SK-N-SH (cell line): ENCODE results near the gene ZNF236. TPM values are rescaled to one million over a fixed set of nuclear protein-coding genes. Genes with fewer than 3 reads are reported as not detected.

Experiments
- CTCF ChIA-PET: fragments of 300-600, 350-600 bp; formaldehyde crosslinking; extraction: SDS; loops from one replicate; lab custom pipeline; 2021; lab: Yijun Ruan, JAX
- POLR2A ChIA-PET: fragments of 350-600 bp; sonication (Branson Sonifier 250); formaldehyde crosslinking; extraction: SDS; loops from one replicate; lab custom pipeline; 2020; ENCODE audit warnings: antibody characterized with exemption, inconsistent platforms; lab: Yijun Ruan, JAX
- DNase-seq: peaks from one replicate; pipeline ENCODE4 v3.0.0; 2012
- H2AFZ ChIP-seq: fragments of 200-600 bp; sonication (generic); 2 replicates; pipeline ENCODE4 v1.8.1; 2016; ENCODE audit warnings: antibody characterized with exemption, mild to moderate bottlenecking, low read depth
- H3F3A ChIP-seq: fragments of 200-600 bp; sonication (generic); replicated peaks from 2 replicates; pipeline ENCODE3; 2016; ENCODE audit warnings: antibody characterized with exemption, mild to moderate bottlenecking; ENCODE audit not compliant: insufficient read depth
- H3K27ac ChIP-seq, 2 experiments: fragments of 200-500 bp in 1 of 2; fragments of 200-600 bp in 1 of 2; sonication (Bioruptor generic) in 1 of 2; sonication (generic), shearing (Covaris generic) in 1 of 2; 2 replicates each; pipeline versions ENCODE4 v1.5.1 to v1.6.1; 2014 to 2016; ENCODE audit warnings: low read depth in 2 of 2, inconsistent platforms in 1 of 2, low read length in 1 of 2, mild to moderate bottlenecking in 1 of 2, mixed read lengths in 1 of 2
- H3K27me3 ChIP-seq: fragments of 200-600 bp; sonication (generic), shearing (Covaris generic); 2 replicates; pipeline ENCODE4 v1.6.1; 2016; ENCODE audit warnings: mixed run types; ENCODE audit not compliant: insufficient read depth
- H3K36me3 ChIP-seq, 2 experiments: fragments of 200-500 bp in 1 of 2; fragments of 200-600 bp in 1 of 2; sonication (Bioruptor generic) in 1 of 2; sonication (generic) in 1 of 2; replicated peaks in 1 of 2; 2 replicates each; pipeline versions ENCODE3 to v1.5.1; 2014 to 2016; ENCODE audit warnings: low read length in 1 of 2, mild to moderate bottlenecking in 1 of 2; ENCODE audit not compliant: insufficient read depth in 2 of 2, control insufficient read depth in 1 of 2
- H3K4me1 ChIP-seq, 2 experiments: fragments of 200-500 bp in 1 of 2; fragments of 200-600 bp in 1 of 2; sonication (Bioruptor generic) in 1 of 2; sonication (generic), shearing (Covaris generic) in 1 of 2; 2 replicates each; pipeline versions ENCODE4 v1.5.1 to v1.6.1; 2014 to 2016; ENCODE audit warnings: low read depth in 1 of 2, low read length in 1 of 2, mixed run types in 1 of 2; ENCODE audit not compliant: insufficient read depth in 2 of 2, control insufficient read depth in 1 of 2
- H3K4me2 ChIP-seq: fragments of 200-600 bp; sonication (generic), shearing (Covaris generic); 2 replicates; pipeline ENCODE4 v1.6.1; 2017; ENCODE audit warnings: mixed run types
- H3K4me3 ChIP-seq, 2 experiments: fragments of 200-500 bp in 1 of 2; fragments of 200-600 bp in 1 of 2; sonication (Bioruptor generic) in 1 of 2; sonication (generic), shearing (Covaris generic) in 1 of 2; 2 replicates each; pipeline versions ENCODE4 v1.5.1 to v1.8.1; 2014 to 2016; ENCODE audit warnings: low read depth in 2 of 2, inconsistent platforms in 1 of 2, low read length in 1 of 2, mild to moderate bottlenecking in 1 of 2, mixed read lengths in 1 of 2, moderate library complexity in 1 of 2
- H3K79me2 ChIP-seq: fragments of 200-600 bp; sonication (generic); 2 replicates; pipeline ENCODE4 v1.8.1; 2017; ENCODE audit warnings: mild to moderate bottlenecking; ENCODE audit not compliant: insufficient read depth
- H3K9ac ChIP-seq: fragments of 200-600 bp; sonication (generic); 2 replicates; pipeline ENCODE4 v1.6.1; 2017; ENCODE audit warnings: mixed run types
- H3K9me2 ChIP-seq: fragments of 200-600 bp; sonication (generic); 2 replicates; pipeline ENCODE4 v1.6.1; 2017; ENCODE audit warnings: mixed run types
- H3K9me3 ChIP-seq: fragments of 200-600 bp; sonication (generic); 2 replicates; pipeline ENCODE4 v1.6.1; 2017; ENCODE audit warnings: mixed run types, mild to moderate bottlenecking, moderate library complexity
- H4K20me1 ChIP-seq: fragments of 200-600 bp; sonication (generic); 2 replicates; pipeline ENCODE4 v1.6.1; 2017; ENCODE audit warnings: mild to moderate bottlenecking, mixed run types; ENCODE audit not compliant: insufficient read depth
- EZH2phosphoT487 ChIP-seq: fragments of 200-600 bp; sonication (generic); IDR thresholded peaks from 2 replicates; pipeline ENCODE4 v1.6.1; 2017; ENCODE audit warnings: low read depth, mixed run types, mild to moderate bottlenecking, antibody characterized with exemption, moderate library complexity, borderline replicate concordance
- FOXJ3 ChIP-seq: sonication (generic); formaldehyde crosslinking; IDR thresholded peaks from 2 replicates; pipeline ENCODE4 v1.5.1; 2020; ENCODE audit warnings: mild to moderate bottlenecking, missing genetic modification reagents
- FOXM1 ChIP-seq: IDR thresholded peaks from 2 replicates; pipeline ENCODE4 v1.4.0; 2012; ENCODE audit warnings: low read depth, mild to moderate bottlenecking
- GABPA ChIP-seq: IDR thresholded peaks from 2 replicates; pipeline ENCODE4 v1.4.0; 2012; ENCODE audit warnings: low read depth, mild to moderate bottlenecking
- GATA2 ChIP-seq: sonication (generic); formaldehyde crosslinking; IDR thresholded peaks from 2 replicates; pipeline ENCODE4 v1.5.0; 2020; ENCODE audit warnings: mild to moderate bottlenecking, missing genetic modification reagents
- JUND ChIP-seq: IDR thresholded peaks from 2 replicates; pipeline ENCODE4 v1.4.0; 2012
- MXI1 ChIP-seq: IDR thresholded peaks from 2 replicates; pipeline ENCODE4 v1.6.1; 2012; ENCODE audit warnings: mild to moderate bottlenecking, low read depth, low read length, improper control_type of control experiment
- RAD21 ChIP-seq: IDR thresholded peaks from 2 replicates; pipeline ENCODE4 v1.6.1; 2012; ENCODE audit warnings: mild to moderate bottlenecking, low read length
- SMC3 ChIP-seq: IDR thresholded peaks from 2 replicates; pipeline ENCODE4 v1.6.1; 2012; ENCODE audit warnings: low read depth, low read length, improper control_type of control experiment
- TAF1 ChIP-seq: IDR thresholded peaks from 2 replicates; pipeline ENCODE4 v1.6.1; 2012; ENCODE audit warnings: low read depth, mild to moderate bottlenecking, low read length, moderate library complexity, borderline replicate concordance
- TCF12 ChIP-seq: IDR thresholded peaks from 2 replicates; pipeline ENCODE4 v1.4.0; 2012
- YY1 ChIP-seq: IDR thresholded peaks from 2 replicates; pipeline ENCODE4 v1.4.0; 2012; ENCODE audit warnings: low read depth, mild to moderate bottlenecking
- WGBS: methylation state at CpG from one replicate; pipeline ENCODE4 v1.1.6; 2017; ENCODE audit warnings: low lambda C conversion rate; 5-methylcytosine and 5-hydroxymethylcytosine counted together
- polyA plus RNA-seq, 3 experiments: library from polyadenylated mRNA; depleted of rRNA; stranded (reverse); fragments of >200 nt; gene quantifications; 2 replicates each; pipeline ENCODE4 v1.2.3, GENCODE V29; 2012
- TF ChIP-seq, protein P1 (sequence below): IDR thresholded peaks from 2 replicates; pipeline ENCODE4 v1.4.0; 2012; ENCODE audit warnings: low read depth, borderline replicate concordance
- TF ChIP-seq, protein P2 (sequence below): IDR thresholded peaks from 2 replicates; pipeline ENCODE4 v1.6.1; 2012; ENCODE audit warnings: mild to moderate bottlenecking, low read depth, low read length, moderate library complexity
- TF ChIP-seq, protein P3 (sequence below): fragments of 150-350 bp; IDR thresholded peaks from 2 replicates; pipeline ENCODE4 v1.6.1; 2016; ENCODE audit warnings: mild to moderate bottlenecking, low read depth, low read length
- TF ChIP-seq, protein P4 (sequence below): IDR thresholded peaks from 2 replicates; pipeline ENCODE4 v1.4.0; 2012; ENCODE audit warnings: low read depth
- TF ChIP-seq, protein P5 (sequence below): fragments of 200-600 bp; sonication (generic); IDR thresholded peaks from 2 replicates; pipeline ENCODE4 v1.6.1; 2017; ENCODE audit warnings: antibody characterized with exemption, mild to moderate bottlenecking, moderate library complexity
- TF ChIP-seq, protein P6 (sequence below): IDR thresholded peaks from 2 replicates; pipeline ENCODE4; 2012

Gene ZNF236
- polyA plus RNA-seq, 1 of the 3 experiments (the other 2 are of a cell fraction), result 4.2 TPM

DNA sequence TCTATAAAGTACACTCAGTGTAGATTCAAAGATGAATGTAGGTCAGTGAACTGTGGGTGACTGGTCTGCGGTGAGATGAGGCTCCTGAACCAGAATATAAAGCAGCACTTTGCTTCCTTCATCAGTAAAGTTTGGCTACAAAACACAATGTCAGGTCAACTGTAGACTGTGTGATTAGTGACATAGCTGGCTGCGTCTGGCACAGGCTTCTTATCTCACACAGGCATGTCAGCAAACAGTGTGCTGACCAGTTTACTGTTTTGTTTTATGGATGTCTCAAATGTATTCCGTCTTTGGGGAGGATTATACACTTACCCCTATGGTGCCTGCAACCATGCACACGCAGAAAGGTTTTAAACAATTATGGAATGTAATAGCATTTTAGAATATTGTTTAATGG is 87.1 kb downstream of the ZNF236 start:
- TF ChIP-seq TCF12 (no peak), TAF1 (no peak)
- Histone ChIP-seq H3K9me2 (no peaks in the 10 kb centered on the region), H3K36me3 (peaks cover 37 to 69% of the 10 kb centered on the region in 2 experiments), H3K27ac (no peak overlapping the region), H3K4me1 (no peaks in the 10 kb centered on the region; a peak in 1 of 4 replicates), H3K9me3 (no peaks in the 10 kb centered on the region), H3K4me2 (no peak overlapping the region), H3K9ac (no peak overlapping the region), H3F3A (no peaks in the 10 kb centered on the region), H2AFZ (no peak overlapping the region), H3K27me3 (no peaks in the 10 kb centered on the region), H4K20me1 (no peaks in the 10 kb centered on the region), H3K4me3 (no peak overlapping the region), H3K79me2 (no peaks in the 10 kb centered on the region)
- no peak for DNase-seq
- ChIA-PET CTCF (interaction anchor here (1.1 to 1.7 kb wide), 2 partner anchors 74 to 75 kb away, joined by 3 to 7 read pairs; no protein-coding TSS in a partner anchor), POLR2A (no interaction called here)
- WGBS, result 93% methylated on average over 4 of the region's 4 CpGs

DNA sequence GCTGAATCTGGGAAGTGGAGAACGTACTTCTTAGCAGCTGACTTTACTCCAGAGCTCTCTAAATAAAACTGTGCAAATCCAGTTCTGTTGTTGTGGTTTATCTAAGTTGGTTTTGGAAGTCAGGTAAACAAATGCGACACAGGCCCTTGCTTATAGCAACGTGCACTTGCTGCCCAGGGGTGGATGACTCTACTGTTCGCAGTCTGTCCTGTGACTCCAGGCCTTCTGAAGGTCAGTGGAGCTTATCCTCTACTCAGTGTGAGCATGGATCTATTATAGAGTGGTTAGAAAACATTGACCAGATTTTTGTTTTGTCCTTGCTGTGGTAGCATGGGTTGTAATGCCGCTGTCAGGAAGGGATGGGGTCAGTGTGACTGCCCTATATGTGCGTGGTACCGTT is 89.1 kb downstream of the ZNF236 start:
- H3K27me3 ChIP-seq, result no peaks in the 10 kb centered on the region
- POLR2A ChIA-PET, result no interaction called here
- TF ChIP-seq, protein P1, sequence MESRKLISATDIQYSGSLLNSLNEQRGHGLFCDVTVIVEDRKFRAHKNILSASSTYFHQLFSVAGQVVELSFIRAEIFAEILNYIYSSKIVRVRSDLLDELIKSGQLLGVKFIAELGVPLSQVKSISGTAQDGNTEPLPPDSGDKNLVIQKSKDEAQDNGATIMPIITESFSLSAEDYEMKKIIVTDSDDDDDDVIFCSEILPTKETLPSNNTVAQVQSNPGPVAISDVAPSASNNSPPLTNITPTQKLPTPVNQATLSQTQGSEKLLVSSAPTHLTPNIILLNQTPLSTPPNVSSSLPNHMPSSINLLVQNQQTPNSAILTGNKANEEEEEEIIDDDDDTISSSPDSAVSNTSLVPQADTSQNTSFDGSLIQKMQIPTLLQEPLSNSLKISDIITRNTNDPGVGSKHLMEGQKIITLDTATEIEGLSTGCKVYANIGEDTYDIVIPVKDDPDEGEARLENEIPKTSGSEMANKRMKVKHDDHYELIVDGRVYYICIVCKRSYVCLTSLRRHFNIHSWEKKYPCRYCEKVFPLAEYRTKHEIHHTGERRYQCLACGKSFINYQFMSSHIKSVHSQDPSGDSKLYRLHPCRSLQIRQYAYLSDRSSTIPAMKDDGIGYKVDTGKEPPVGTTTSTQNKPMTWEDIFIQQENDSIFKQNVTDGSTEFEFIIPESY, result no peak
- TF ChIP-seq, protein P2, sequence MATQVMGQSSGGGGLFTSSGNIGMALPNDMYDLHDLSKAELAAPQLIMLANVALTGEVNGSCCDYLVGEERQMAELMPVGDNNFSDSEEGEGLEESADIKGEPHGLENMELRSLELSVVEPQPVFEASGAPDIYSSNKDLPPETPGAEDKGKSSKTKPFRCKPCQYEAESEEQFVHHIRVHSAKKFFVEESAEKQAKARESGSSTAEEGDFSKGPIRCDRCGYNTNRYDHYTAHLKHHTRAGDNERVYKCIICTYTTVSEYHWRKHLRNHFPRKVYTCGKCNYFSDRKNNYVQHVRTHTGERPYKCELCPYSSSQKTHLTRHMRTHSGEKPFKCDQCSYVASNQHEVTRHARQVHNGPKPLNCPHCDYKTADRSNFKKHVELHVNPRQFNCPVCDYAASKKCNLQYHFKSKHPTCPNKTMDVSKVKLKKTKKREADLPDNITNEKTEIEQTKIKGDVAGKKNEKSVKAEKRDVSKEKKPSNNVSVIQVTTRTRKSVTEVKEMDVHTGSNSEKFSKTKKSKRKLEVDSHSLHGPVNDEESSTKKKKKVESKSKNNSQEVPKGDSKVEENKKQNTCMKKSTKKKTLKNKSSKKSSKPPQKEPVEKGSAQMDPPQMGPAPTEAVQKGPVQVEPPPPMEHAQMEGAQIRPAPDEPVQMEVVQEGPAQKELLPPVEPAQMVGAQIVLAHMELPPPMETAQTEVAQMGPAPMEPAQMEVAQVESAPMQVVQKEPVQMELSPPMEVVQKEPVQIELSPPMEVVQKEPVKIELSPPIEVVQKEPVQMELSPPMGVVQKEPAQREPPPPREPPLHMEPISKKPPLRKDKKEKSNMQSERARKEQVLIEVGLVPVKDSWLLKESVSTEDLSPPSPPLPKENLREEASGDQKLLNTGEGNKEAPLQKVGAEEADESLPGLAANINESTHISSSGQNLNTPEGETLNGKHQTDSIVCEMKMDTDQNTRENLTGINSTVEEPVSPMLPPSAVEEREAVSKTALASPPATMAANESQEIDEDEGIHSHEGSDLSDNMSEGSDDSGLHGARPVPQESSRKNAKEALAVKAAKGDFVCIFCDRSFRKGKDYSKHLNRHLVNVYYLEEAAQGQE, result no peak
- no peak for TF ChIP-seq SMC3
- TF ChIP-seq TAF1, result no peak
- no peak for TF ChIP-seq EZH2phosphoT487
- TF ChIP-seq, protein P3, sequence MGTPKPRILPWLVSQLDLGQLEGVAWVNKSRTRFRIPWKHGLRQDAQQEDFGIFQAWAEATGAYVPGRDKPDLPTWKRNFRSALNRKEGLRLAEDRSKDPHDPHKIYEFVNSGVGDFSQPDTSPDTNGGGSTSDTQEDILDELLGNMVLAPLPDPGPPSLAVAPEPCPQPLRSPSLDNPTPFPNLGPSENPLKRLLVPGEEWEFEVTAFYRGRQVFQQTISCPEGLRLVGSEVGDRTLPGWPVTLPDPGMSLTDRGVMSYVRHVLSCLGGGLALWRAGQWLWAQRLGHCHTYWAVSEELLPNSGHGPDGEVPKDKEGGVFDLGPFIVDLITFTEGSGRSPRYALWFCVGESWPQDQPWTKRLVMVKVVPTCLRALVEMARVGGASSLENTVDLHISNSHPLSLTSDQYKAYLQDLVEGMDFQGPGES, result no peak
- TF ChIP-seq, protein P4, sequence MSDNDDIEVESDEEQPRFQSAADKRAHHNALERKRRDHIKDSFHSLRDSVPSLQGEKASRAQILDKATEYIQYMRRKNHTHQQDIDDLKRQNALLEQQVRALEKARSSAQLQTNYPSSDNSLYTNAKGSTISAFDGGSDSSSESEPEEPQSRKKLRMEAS, result no peak
- TF ChIP-seq, protein P5, sequence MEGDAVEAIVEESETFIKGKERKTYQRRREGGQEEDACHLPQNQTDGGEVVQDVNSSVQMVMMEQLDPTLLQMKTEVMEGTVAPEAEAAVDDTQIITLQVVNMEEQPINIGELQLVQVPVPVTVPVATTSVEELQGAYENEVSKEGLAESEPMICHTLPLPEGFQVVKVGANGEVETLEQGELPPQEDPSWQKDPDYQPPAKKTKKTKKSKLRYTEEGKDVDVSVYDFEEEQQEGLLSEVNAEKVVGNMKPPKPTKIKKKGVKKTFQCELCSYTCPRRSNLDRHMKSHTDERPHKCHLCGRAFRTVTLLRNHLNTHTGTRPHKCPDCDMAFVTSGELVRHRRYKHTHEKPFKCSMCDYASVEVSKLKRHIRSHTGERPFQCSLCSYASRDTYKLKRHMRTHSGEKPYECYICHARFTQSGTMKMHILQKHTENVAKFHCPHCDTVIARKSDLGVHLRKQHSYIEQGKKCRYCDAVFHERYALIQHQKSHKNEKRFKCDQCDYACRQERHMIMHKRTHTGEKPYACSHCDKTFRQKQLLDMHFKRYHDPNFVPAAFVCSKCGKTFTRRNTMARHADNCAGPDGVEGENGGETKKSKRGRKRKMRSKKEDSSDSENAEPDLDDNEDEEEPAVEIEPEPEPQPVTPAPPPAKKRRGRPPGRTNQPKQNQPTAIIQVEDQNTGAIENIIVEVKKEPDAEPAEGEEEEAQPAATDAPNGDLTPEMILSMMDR, result no peak
- TF ChIP-seq, protein P6, sequence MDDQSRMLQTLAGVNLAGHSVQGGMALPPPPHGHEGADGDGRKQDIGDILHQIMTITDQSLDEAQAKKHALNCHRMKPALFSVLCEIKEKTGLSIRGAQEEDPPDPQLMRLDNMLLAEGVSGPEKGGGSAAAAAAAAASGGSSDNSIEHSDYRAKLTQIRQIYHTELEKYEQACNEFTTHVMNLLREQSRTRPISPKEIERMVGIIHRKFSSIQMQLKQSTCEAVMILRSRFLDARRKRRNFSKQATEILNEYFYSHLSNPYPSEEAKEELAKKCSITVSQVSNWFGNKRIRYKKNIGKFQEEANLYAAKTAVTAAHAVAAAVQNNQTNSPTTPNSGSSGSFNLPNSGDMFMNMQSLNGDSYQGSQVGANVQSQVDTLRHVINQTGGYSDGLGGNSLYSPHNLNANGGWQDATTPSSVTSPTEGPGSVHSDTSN, result no peak
- TF ChIP-seq TCF12, result no peak
- TF ChIP-seq GABPA, result no peak
- no peak for TF ChIP-seq JUND
- no peak for TF ChIP-seq MXI1
- TF ChIP-seq GATA2 (CRISPR knock-in tag), result no peak
- no peak for TF ChIP-seq YY1
- no peak for TF ChIP-seq FOXJ3
- TF ChIP-seq FOXM1, result no peak
- TF ChIP-seq RAD21, result no peak

More for the DNA sequence above, 89.1 kb downstream of the ZNF236 start:
- Histone ChIP-seq H3K9me2 (no peaks in the 10 kb centered on the region), H2AFZ (no peak overlapping the region), H3K4me3 (no peak overlapping the region), H3K36me3 (peaks cover 38 to 67% of the 10 kb centered on the region in 2 experiments), H3K4me2 (no peak overlapping the region), H4K20me1 (no peaks in the 10 kb centered on the region), H3K9me3 (no peaks in the 10 kb centered on the region), H3F3A (no peaks in the 10 kb centered on the region), H3K9ac (no peak overlapping the region), H3K27ac (no peak overlapping the region), H3K4me1 (no peaks in the 10 kb centered on the region; a peak in 1 of 4 replicates), H3K79me2 (no peaks in the 10 kb centered on the region)
- 92% methylated on average over 7 of the region's 7 CpGs for WGBS
- DNase-seq, result no peak
- CTCF ChIA-PET, result interaction anchor here (0.6 to 1.0 kb wide), 3 partner anchors 11 to 71 kb away, joined by 4 to 5 read pairs (median 4); no protein-coding TSS in a partner anchor
